H1 (cell line): Measurements from ENCODE around the gene IQCH. TPM values are rescaled to one million over a fixed set of nuclear protein-coding genes. Genes with fewer than 3 reads are reported as not detected.

Source experiments
- polyA plus RNA-seq, 7 experiments: library from polyadenylated mRNA; depleted of rRNA in 3 of 7; stranded (reverse) in 5 of 7; unstranded in 2 of 7; fragments of >200 nt in 5 of 7; fragments of 200-250 nt in 2 of 7; gene quantifications; 1 replicate in 5 of 7; 2 replicates in 1 of 7; 4 replicates in 1 of 7; pipeline versions ENCODE4 v1.2.1 to v1.2.3, GENCODE V29; 2011 to 2013; ENCODE audit warnings: missing spikeins in 2 of 7, mixed read lengths in 2 of 7
- total RNA-seq: library from RNA; stranded (reverse); fragmentation: NEBNext Ultra II Directional; extraction: Animal tissue kit (Norgen Biotek cat#: 25700); gene quantifications from 2 replicates; pipeline ENCODE4 v1.2.1, GENCODE V29; 2021
- TF ChIP-seq, protein P1 (sequence below), 3 experiments: IDR thresholded peaks; 1 replicate in 2 of 3; 2 replicates in 1 of 3; pipeline versions ENCODE4 v1.5.1 to v1.6.1; 2011; ENCODE audit warnings: low read length in 3 of 3, mild to moderate bottlenecking in 3 of 3, inconsistent platforms in 2 of 3, low read depth in 1 of 3, moderate library complexity in 1 of 3; ENCODE audit not compliant: insufficient read depth in 1 of 3; ENCODE audit errors: control extremely low read depth in 1 of 3

IQCH gene
- total and polyA plus RNA-seq, 2 of the 8 experiments (the other 6 are each of a cell fraction or from before 2014, with no cell fraction given): 0.60 to 1.9 TPM

DNA sequence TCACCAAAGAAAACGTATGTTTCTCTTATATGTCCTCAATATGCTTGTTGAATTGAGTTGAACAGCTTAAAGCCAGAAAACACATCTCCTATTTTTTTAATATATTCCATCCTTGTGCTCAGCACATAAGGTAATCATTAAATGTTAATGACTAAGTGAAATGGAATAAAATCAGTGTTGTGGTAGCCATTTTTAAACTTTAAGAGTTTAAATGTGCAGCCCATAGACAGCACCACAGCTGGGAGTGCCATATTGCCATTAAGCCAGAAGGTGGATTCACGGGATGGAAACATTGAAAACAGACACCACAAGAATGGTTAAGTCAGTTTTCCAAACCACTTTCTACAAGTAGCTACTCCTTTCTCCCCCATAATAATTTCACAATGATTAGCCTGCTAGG, 189.5 kb downstream of the IQCH start (continued):
- TF ChIP-seq, protein P1, sequence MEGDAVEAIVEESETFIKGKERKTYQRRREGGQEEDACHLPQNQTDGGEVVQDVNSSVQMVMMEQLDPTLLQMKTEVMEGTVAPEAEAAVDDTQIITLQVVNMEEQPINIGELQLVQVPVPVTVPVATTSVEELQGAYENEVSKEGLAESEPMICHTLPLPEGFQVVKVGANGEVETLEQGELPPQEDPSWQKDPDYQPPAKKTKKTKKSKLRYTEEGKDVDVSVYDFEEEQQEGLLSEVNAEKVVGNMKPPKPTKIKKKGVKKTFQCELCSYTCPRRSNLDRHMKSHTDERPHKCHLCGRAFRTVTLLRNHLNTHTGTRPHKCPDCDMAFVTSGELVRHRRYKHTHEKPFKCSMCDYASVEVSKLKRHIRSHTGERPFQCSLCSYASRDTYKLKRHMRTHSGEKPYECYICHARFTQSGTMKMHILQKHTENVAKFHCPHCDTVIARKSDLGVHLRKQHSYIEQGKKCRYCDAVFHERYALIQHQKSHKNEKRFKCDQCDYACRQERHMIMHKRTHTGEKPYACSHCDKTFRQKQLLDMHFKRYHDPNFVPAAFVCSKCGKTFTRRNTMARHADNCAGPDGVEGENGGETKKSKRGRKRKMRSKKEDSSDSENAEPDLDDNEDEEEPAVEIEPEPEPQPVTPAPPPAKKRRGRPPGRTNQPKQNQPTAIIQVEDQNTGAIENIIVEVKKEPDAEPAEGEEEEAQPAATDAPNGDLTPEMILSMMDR (IDR thresholded peaks at IDR 0.05; ENCODE audit: control extremely low read depth in 1 of 3, insufficient read depth in 1 of 3, low read depth in 1 of 3, low read length in 3 of 3): no peak
